Fibroblast of pulmonary artery (primary cell): Measurements from ENCODE around the gene AGR3.

Source experiments
- DNase-seq: peaks from one replicate; pipeline ENCODE4 v3.0.0-alpha.2; 2010; ENCODE audit warnings: low read depth
- H3K4me3 ChIP-seq: replicated peaks from 2 replicates; pipeline ENCODE4 v1.5.1; 2011; ENCODE audit warnings: low read depth, mild to moderate bottlenecking, control low read depth, low read length, moderate library complexity
- CTCF ChIP-seq: IDR thresholded peaks from 2 replicates; pipeline ENCODE4 v1.5.1; 2011; ENCODE audit warnings: mild to moderate bottlenecking, control low read depth, low read length, inconsistent platforms; ENCODE audit errors: missing control alignments

The AGR3 gene

GRCh38 chr7:16850614-16851466, 30.9 kb downstream of the AGR3 start:
- no peak for TF ChIP-seq CTCF
- DNase-seq = no peak
- no peak overlapping the region for H3K4me3 ChIP-seq

- no peak overlapping the region for H3K4me3 ChIP-seq
- no peak for TF ChIP-seq CTCF
- DNase-seq = no peak
Measured at GRCh38 chr7:16849296-16850148, 32.3 kb downstream of the AGR3 start.

GRCh38 chr7:16847381-16847860, 34.4 kb downstream of the AGR3 start:
- H3K4me3 ChIP-seq = no peak overlapping the region
- no peak for TF ChIP-seq CTCF
- DNase-seq = peak; percentile 2

- no peak overlapping the region for H3K4me3 ChIP-seq
- DNase-seq = no peak
- no peak for TF ChIP-seq CTCF
Measured at GRCh38 chr7:16846601-16847165, 35.1 kb downstream of the AGR3 start.

- DNase-seq = no peak
- no peak overlapping the region for H3K4me3 ChIP-seq
- no peak for TF ChIP-seq CTCF
Measured at GRCh38 chr7:16845746-16846145, 36.0 kb downstream of the AGR3 start.

- TF ChIP-seq CTCF = no peak
- no peak overlapping the region for H3K4me3 ChIP-seq
- DNase-seq = peak; percentile 11
Measured at GRCh38 chr7:16841681-16842080, 40.1 kb downstream of the AGR3 start.
